GM23338 (cell line): Measurements from ENCODE around the gene TMEM147. TPM values are rescaled to one million over a fixed set of nuclear protein-coding genes. Genes with fewer than 3 reads are reported as not detected.

ENCODE experiments used
- ATAC-seq: fragments of 200-7000 bp; cut with Tn5 transposase; 3 replicates; pipeline ENCODE4 v1.9.1; 2020
- DNase-seq: peaks from one replicate; pipeline ENCODE4 v3.0.0-alpha.2; 2015; ENCODE audit warnings: low spot score
- H2AFZ ChIP-seq: fragments of 200-600 bp; sonication (generic); 2 replicates; pipeline ENCODE4 v1.8.0; 2016; ENCODE audit warnings: antibody characterized with exemption, mild to moderate bottlenecking, moderate library complexity
- H3F3A ChIP-seq: fragments of 200-600 bp; sonication (generic); replicated peaks from 2 replicates; pipeline ENCODE4 v1.8.0; 2017; ENCODE audit warnings: antibody characterized with exemption, mixed run types, low read depth
- H3K27ac ChIP-seq: fragments of 200-600 bp; sonication (generic); 2 replicates; pipeline ENCODE4 v1.6.1; 2016; ENCODE audit warnings: low read depth
- H3K27me3 ChIP-seq: fragments of 200-600 bp; sonication (generic); 2 replicates; pipeline ENCODE4 v1.8.0; 2016; ENCODE audit warnings: mild to moderate bottlenecking, mixed run types, moderate library complexity; ENCODE audit not compliant: insufficient read depth
- H3K36me3 ChIP-seq: fragments of 200-600 bp; sonication (generic); 2 replicates; pipeline ENCODE4 v1.8.0; 2016; ENCODE audit warnings: mild to moderate bottlenecking; ENCODE audit not compliant: insufficient read depth
- H3K4me1 ChIP-seq: fragments of 200-600 bp; sonication (generic); 2 replicates; pipeline ENCODE4 v1.8.0; 2016; ENCODE audit warnings: mild to moderate bottlenecking, moderate library complexity; ENCODE audit not compliant: insufficient read depth
- H3K4me2 ChIP-seq: fragments of 200-600 bp; sonication (generic); 2 replicates; pipeline ENCODE4 v1.7.1; 2017; ENCODE audit warnings: mixed run types
- H3K4me3 ChIP-seq: fragments of 200-600 bp; sonication (generic); 2 replicates; pipeline ENCODE4 v1.6.1; 2016; ENCODE audit warnings: mixed run types
- H3K79me2 ChIP-seq: fragments of 200-600 bp; sonication (generic); replicated peaks from 2 replicates; pipeline ENCODE4 v1.8.0; 2017; ENCODE audit warnings: mild to moderate bottlenecking; ENCODE audit not compliant: insufficient read depth
- H3K9me2 ChIP-seq: fragments of 200-600 bp; sonication (generic); 2 replicates; pipeline ENCODE4 v1.8.0; 2017; ENCODE audit not compliant: insufficient read depth
- H4K20me1 ChIP-seq: fragments of 200-600 bp; sonication (generic); replicated peaks from 2 replicates; pipeline ENCODE4 v1.8.0; 2017; ENCODE audit warnings: mild to moderate bottlenecking; ENCODE audit not compliant: insufficient read depth
- H3K27ac Mint-ChIP-seq: 2 replicates; pipeline ENCODE4 v1.8.0; 2020; ENCODE audit warnings: inconsistent platforms, mild to moderate bottlenecking, moderate library complexity, mixed read lengths
- H3K27me3 Mint-ChIP-seq: 3 replicates; pipeline ENCODE4 v1.8.0; 2022; ENCODE audit warnings: low read depth, mild to moderate bottlenecking, moderate library complexity, mixed read lengths, inconsistent platforms; ENCODE audit not compliant: insufficient read depth, poor library complexity
- H3K36me3 Mint-ChIP-seq: 3 replicates; pipeline ENCODE4 v1.8.0; 2021; ENCODE audit warnings: low read depth, mild to moderate bottlenecking, inconsistent platforms, moderate library complexity, mixed read lengths
- H3K4me1 Mint-ChIP-seq: 3 replicates; pipeline ENCODE4 v1.8.0; 2020; ENCODE audit warnings: mild to moderate bottlenecking, inconsistent platforms, mixed read lengths
- H3K4me3 Mint-ChIP-seq: 3 replicates; pipeline ENCODE4 v1.8.0; 2021; ENCODE audit warnings: moderate library complexity, mild to moderate bottlenecking, inconsistent platforms, mixed read lengths
- H3K9me3 Mint-ChIP-seq: 3 replicates; pipeline ENCODE4 v1.8.0; 2020; ENCODE audit warnings: moderate library complexity, mild to moderate bottlenecking, inconsistent platforms, mixed read lengths
- CTCF ChIP-seq, 2 experiments: fragments of 200-600 bp in 1 of 2; sonication (generic) in 1 of 2; conservative IDR thresholded peaks; 2 replicates each; pipeline versions ENCODE4 v1.5.1 to v1.6.1; 2016 to 2017; ENCODE audit warnings: antibody characterized with exemption in 2 of 2, low read depth in 2 of 2, mild to moderate bottlenecking in 2 of 2, moderate library complexity in 1 of 2
- EZH2phosphoT487 ChIP-seq: fragments of 200-600 bp; sonication (generic); IDR thresholded peaks from one replicate; pipeline ENCODE4 v1.8.1; 2018; ENCODE audit warnings: antibody characterized with exemption; ENCODE audit not compliant: unreplicated experiment
- JUNB ChIP-seq: IDR thresholded peaks from one replicate; pipeline ENCODE4 v1.6.1; 2016; ENCODE audit warnings: antibody characterized with exemption; ENCODE audit not compliant: unreplicated experiment
- NANOG ChIP-seq: IDR thresholded peaks from 2 replicates; pipeline ENCODE4 v1.6.1; 2016; ENCODE audit warnings: antibody characterized with exemption, borderline replicate concordance
- POLR2AphosphoS5 ChIP-seq: IDR thresholded peaks from 2 replicates; pipeline ENCODE4 v1.6.1; 2016; ENCODE audit warnings: antibody characterized with exemption, low read depth
- STAT1 ChIP-seq: IDR thresholded peaks from one replicate; pipeline ENCODE4 v1.6.1; 2016; ENCODE audit warnings: antibody characterized with exemption; ENCODE audit not compliant: unreplicated experiment
- ZNF331 ChIP-seq: fragments of 250-450 bp; sonication (Bioruptor Pico); IDR thresholded peaks from 2 replicates; pipeline ENCODE4 v1.5.0; 2020; ENCODE audit warnings: low read depth, mild to moderate bottlenecking, moderate library complexity
- ZNF462 ChIP-seq: fragments of 250-450 bp; sonication (Bioruptor Pico); IDR thresholded peaks from 2 replicates; pipeline ENCODE4 v1.5.0; 2020; ENCODE audit warnings: mild to moderate bottlenecking, moderate library complexity
- polyA plus RNA-seq: library from polyadenylated mRNA; unstranded; fragments of >200 nt; fragmentation: Nextera tagmentation; extraction: Ambion mirVana; gene quantifications from 2 replicates; pipeline ENCODE4 v1.2.1, GENCODE V29; 2016
- total RNA-seq: library from RNA; depleted of rRNA; stranded (reverse); fragments of >200 nt; shearing (Covaris generic); gene quantifications from 2 replicates; pipeline ENCODE4 v1.2.3, GENCODE V29; 2014
- TF ChIP-seq, protein P1 (sequence below): IDR thresholded peaks from 2 replicates; pipeline ENCODE4 v1.6.1; 2016; ENCODE audit warnings: antibody characterized with exemption
- TF ChIP-seq, protein P2 (sequence below): IDR thresholded peaks from one replicate; pipeline ENCODE4 v1.6.1; 2018; ENCODE audit warnings: antibody characterized with exemption; ENCODE audit not compliant: unreplicated experiment

The TMEM147 gene
- total and polyA plus RNA-seq, 2 experiments from 2014 or later = 164 to 272 TPM

GRCh38 chr19:35529241-35530218 is 15.9 kb upstream of the TMEM147 start:
- Histone ChIP-seq H3K4me1 (peaks cover 11% of the 10 kb centered on the region), H4K20me1 (no peaks in the 10 kb centered on the region), H3K9me2 (no peaks in the 10 kb centered on the region), H2AFZ (no peak overlapping the region), H3K4me2 (no peak overlapping the region), H3K27me3 (peaks cover 29% of the 10 kb centered on the region), H3K79me2 (no peaks in the 10 kb centered on the region), H3K4me3 (no peak overlapping the region), H3F3A (no peaks in the 10 kb centered on the region), H3K36me3 (no peaks in the 10 kb centered on the region), H3K27ac (no peak overlapping the region)
- H3K27me3 Mint-ChIP-seq = peaks cover 38% of the 10 kb centered on the region
- no peaks in the 10 kb centered on the region; the same call in 2 of the 3 replicates for H3K36me3 Mint-ChIP-seq
- DNase-seq (no peak), ATAC-seq (no peak)
- H3K4me1 Mint-ChIP-seq = peaks cover 16% of the 10 kb centered on the region
- TF ChIP-seq, protein P1, sequence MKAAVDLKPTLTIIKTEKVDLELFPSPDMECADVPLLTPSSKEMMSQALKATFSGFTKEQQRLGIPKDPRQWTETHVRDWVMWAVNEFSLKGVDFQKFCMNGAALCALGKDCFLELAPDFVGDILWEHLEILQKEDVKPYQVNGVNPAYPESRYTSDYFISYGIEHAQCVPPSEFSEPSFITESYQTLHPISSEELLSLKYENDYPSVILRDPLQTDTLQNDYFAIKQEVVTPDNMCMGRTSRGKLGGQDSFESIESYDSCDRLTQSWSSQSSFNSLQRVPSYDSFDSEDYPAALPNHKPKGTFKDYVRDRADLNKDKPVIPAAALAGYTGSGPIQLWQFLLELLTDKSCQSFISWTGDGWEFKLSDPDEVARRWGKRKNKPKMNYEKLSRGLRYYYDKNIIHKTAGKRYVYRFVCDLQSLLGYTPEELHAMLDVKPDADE = no peak
- TF ChIP-seq EZH2phosphoT487 (no peak), CTCF (conservative IDR thresholded peaks at IDR 0.05; ENCODE audit: low read depth in 2 of 2) (no peak), JUNB (no peak), ZNF462 (no peak), NANOG (no peak), STAT1 (no peak), ZNF331 (CRISPR knock-in tag) (no peak), POLR2AphosphoS5 (no peak)
- TF ChIP-seq, protein P2, sequence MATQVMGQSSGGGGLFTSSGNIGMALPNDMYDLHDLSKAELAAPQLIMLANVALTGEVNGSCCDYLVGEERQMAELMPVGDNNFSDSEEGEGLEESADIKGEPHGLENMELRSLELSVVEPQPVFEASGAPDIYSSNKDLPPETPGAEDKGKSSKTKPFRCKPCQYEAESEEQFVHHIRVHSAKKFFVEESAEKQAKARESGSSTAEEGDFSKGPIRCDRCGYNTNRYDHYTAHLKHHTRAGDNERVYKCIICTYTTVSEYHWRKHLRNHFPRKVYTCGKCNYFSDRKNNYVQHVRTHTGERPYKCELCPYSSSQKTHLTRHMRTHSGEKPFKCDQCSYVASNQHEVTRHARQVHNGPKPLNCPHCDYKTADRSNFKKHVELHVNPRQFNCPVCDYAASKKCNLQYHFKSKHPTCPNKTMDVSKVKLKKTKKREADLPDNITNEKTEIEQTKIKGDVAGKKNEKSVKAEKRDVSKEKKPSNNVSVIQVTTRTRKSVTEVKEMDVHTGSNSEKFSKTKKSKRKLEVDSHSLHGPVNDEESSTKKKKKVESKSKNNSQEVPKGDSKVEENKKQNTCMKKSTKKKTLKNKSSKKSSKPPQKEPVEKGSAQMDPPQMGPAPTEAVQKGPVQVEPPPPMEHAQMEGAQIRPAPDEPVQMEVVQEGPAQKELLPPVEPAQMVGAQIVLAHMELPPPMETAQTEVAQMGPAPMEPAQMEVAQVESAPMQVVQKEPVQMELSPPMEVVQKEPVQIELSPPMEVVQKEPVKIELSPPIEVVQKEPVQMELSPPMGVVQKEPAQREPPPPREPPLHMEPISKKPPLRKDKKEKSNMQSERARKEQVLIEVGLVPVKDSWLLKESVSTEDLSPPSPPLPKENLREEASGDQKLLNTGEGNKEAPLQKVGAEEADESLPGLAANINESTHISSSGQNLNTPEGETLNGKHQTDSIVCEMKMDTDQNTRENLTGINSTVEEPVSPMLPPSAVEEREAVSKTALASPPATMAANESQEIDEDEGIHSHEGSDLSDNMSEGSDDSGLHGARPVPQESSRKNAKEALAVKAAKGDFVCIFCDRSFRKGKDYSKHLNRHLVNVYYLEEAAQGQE = no peak
- H3K9me3 Mint-ChIP-seq = no peaks in the 10 kb centered on the region
- H3K27ac Mint-ChIP-seq = no peak overlapping the region
- no peak overlapping the region for H3K4me3 Mint-ChIP-seq
